ENCODE results near the gene JOSD2.

Gene JOSD2

GRCh38 chr19:50512999-50513745 is 2.2 kb upstream of the JOSD2 start:
- no peak for DNase-seq

DNA sequence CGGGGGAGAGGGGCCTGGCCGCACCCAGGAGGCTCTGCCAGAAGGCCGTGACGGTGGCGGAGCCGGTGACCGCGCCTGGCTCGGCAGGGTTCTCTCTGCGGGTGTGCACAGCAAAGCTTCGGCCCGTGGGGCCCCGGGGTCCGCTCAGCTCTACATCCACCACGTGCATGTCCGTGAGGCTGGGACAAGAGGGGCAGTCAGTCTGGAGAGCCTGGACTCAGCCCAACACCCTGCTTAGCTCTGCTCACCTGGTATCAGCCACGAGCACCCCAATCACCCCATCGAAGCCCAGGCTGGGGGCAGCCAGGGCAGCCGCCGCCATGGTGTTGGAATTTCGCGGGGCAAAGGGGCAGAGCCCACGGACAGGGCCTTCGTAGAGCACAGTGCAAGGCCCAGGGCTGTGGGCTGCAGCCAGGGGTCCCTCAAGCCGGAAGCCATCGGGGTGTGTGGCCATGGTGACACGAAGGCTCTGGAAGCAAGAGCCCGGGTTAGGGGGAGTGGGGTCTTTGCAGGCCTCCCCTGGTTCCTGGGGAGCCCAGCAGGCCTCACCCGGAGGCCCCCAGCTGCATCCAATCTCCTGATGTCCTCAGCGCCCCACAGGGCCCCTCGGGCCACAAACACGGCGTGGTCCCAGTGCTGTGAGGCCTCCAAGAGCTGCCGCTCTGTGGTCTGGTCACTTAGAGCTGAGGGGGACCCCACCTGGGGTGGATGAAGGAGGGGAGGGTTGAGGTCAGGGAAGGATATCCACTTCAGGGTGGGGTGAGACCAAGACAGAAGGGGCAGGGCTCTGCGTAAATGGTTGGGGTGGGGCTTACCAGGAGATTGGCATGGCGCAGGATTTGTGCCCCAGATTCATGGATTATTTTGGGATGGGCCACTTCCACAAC is 1.4 kb upstream of the JOSD2 start:
- peak; percentile 43 for DNase-seq

DNA sequence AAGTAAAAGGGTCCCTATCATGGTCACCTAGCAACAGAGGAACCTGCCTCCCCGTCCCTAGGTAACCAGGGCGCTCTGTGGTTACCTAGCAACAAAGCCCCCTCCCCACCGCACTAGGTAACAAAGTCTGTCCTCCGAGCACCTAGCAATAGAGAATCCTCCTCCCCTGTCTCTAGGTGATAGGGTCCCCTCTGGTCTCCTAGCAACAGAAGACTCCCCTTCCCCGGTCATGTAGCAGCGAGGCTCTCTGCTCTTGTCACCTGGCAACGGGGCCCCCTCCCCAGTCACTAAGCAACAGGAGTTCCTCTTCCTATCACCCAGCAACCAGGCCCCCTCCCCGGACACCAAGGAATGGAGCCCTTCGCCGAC is 307 bp downstream of the JOSD2 start:
- DNase-seq, result no peak

DNA sequence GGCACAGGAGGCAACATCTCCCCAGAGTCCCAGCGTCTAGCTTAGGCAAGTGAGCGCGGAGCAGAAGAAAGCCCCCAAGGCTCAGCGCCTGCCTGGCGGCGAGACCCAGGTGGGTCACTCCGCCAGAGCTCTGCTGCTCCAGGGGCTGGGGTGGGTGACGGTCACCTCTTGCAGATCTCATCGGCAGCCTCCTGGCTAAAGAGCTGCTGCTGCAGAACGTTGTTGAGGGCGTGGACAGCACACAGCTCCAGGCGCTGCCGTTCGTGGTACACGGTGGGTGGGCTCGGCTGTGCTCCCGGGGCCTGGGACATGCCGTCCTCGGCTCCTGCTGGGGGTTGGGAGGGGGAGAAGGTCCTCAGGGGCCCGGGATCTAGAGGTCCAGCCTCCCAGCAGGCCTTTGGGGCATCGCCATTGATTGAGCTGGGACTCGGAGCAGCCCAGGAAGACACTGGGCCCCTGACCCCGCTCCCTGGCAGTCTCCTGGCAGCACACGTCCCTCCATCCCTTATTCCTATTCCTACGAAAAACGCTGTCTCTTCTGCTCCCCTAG is 795 bp downstream of the JOSD2 start:
- DNase-seq, result peak; percentile 52

DNA sequence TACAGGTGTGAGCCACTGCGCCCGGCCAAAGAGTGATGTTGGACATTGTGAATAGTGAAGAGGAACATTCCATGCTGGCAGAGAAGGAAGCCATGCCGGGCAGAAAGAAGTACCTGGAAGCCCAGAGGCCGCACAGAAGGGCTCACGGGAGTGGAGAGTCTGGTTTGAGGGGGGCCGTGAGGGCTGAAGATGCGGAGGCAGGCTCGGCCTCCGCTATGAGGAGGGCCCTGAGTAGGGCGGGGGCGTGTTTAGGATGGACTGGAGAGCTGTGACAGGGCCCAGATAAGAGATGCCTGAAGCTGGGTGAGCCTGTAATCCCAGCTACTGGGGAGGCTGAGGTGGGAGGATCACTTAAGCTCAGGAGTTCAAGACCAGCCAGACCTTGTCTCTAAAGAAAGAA is 1.6 kb downstream of the JOSD2 start:
- no peak for DNase-seq

DNA sequence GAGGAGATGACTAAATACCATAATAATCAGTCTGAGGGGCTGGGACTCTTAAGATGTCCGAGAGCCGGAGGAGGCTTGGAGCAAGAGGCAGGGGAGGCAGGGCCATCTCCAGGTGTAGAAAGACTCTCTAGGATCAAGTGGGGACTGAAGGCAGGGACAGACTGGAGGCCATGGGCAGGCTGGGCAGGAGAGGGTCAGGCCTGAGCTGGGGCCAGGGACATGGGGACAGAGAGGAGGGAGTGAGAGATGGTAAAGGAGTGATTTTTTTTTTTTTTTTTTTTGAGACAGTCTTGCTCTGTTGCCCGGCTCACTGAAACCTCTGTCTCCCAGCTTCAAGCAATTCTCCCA is 2.2 kb downstream of the JOSD2 start:
- no peak for DNase-seq

DNA sequence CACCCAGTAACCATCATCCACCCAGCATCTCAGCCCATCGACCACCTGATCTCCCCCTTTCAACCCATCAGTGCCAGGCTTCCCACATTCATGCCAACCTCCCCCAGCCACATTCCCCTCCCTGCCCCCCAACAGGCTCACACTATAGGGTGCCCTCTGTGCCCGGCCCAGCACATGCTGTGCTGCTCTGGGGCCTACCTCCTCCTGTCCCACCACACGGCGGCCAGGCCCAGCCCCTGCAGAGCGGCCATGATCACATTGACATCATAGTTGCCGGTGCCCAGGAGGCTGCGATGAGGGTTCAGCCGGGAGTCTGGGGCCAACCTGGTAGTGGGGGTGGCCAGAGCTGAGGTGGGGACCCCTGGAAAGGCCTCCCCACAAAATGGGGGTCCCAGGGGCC is 3.6 kb downstream of the JOSD2 start:
- no peak for DNase-seq

- no peak for DNase-seq
Observed at GRCh38 chr19:50506700-50507099, 4.3 kb downstream of the JOSD2 start.

DNA sequence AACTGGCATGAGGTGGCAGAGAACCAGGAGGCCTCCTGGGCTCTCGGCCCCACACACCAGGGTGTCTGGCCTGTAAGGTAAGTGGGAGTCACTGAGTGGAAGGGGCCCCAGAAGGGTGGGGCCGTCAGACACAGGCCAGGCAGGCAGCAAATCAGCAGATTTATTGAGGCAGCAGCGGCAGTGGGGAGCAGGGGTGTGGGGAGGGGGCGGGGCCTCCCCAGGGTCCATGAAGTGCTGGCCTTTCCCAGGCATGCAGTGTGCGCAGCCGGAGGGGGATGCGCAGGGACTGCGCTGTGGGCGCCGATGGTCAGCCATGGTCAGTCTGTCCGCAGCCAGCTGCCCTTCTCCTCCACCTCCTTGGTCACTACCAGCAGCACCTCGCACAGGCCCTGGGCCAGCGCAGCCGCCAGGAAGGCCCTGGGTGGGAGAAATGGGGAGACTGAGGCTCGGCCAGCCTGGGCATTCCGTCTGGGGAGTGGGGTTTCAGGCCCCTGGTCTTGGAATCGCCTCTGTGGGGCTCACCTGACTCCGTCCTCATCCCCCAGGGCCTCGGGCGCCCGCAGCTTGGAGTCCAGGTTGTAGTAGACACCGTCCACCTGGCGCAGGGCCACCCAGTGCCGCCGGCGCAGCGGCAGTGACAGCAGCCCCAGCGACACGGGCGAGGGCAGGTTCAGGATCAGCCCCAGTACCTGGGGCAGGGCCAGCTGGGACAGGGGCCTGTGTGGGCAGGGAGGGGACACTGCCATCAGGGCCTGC is 5.0 kb downstream of the JOSD2 start:
- no peak for DNase-seq

DNA sequence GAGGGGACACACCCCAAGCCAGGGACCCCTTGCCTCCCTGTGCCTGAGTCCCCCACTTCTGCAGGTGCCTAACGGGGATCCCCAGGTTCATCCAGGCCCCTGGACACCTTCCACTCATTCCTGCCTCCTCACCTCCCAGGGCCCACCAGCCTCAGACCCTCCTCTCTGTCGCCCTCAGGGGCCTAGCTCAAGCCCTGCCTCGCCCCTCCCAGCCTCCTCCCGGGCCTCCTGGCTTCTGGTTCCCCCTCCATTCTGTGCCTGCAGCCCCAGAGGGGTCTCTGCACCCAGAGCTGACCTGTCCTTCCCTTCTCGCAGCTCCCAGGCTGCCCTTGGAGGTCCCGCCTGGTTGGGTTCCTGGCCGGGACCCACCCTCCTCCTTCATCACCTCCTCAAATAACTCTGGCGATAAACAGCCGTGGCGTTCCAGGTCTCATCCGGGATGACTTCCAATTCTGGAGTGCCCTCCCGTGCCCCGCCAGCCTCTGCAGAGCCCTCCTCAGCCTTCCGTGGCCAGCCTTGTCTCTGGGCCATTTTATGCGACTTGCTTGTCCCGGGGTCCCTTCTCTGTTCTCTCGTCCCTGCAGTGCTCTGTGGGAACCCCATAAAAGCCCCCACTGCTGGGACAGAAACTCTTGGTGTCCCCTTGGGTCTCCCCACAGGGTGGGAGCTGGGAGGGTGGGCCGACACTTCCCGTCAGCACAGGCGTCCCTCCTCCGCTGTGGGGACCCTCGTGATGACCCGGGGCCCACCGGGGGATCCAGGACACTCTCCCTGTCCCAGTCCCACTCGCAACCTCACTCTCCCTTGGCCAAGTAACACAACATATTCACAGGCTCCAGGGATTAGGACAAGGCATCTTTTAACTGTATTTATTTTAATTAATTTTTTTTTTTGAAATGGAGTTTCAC is 9.2 kb downstream of the JOSD2 start:
- DNase-seq, result no peak

GRCh38 chr19:50501186-50501567 is 9.8 kb downstream of the JOSD2 start:
- DNase-seq, result no peak

- DNase-seq, result peak; percentile 75
Observed at GRCh38 chr19:50500753-50501151, 10.2 kb downstream of the JOSD2 start.

- peak; percentile 81 for DNase-seq
Observed at GRCh38 chr19:50500060-50500752, 10.8 kb downstream of the JOSD2 start.

GRCh38 chr19:50498219-50499056 is 12.6 kb downstream of the JOSD2 start:
- no peak for DNase-seq

DNA sequence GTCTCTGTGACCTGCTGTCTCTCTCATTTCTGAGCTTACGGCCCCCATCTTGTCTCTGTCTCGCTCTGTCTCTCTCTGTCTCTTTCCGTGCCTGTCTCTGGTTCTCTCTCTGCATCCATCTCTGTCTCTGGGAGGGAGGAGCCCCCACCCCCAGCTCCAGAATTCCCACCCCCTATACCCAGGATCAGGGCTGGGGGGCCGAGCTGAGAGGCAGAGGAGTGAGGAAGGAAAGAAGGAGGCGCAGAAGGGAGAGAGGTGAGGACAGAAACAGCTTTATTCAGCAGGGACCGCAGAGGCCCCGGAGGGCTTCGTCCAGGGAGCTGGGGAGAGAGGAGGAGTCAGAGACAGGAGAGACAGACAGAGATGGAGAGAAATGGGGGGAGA is 14.0 kb downstream of the JOSD2 start:
- DNase-seq, result peak; percentile 29

- DNase-seq, result peak; percentile 65
Observed at GRCh38 chr19:50496189-50497021, 14.6 kb downstream of the JOSD2 start.

GRCh38 chr19:50495020-50495531 is 15.9 kb downstream of the JOSD2 start:
- DNase-seq, result no peak

DNA sequence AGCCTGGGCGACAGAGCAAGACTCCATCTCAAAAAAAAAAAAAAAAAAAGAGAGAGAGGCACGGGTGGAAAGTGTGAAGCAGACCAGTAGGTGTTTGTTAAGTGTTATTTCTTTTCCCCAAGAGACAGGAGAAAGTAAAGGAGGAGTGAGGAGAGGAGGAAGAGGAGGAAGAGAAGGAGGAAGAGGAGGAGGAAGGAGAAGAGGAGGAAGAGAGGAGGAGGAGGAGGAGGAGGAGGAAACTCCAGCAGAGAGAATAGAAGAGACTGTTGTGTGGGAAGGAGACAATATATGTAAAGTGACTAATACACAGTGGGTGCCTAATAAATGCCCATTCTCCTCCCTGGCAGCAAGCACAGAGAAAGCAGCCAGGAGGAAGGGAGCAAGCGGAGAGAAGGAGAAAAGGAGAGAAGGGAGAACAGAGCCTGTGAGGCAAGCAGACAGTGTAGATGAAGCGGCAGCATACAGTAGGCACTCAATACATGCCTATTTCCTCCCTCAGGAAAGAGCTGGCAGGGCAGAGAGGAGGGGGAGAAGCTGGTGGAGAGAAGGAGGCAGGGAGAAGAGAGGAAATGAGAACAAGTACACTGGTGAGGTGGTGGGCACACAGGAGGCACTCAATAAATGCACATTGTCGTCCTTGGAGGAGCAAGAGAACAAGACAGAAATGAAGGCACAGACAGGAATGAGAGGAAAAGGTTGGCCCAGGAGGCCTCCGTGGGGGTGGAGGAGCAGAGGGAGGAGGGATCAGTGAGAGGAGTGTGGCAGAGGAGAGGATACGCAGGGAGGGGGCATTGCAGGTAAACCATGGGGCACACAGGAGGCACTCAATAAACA is 16.6 kb downstream of the JOSD2 start:
- DNase-seq, result no peak

GRCh38 chr19:50493171-50493570 is 17.8 kb downstream of the JOSD2 start:
- DNase-seq, result no peak
